Psoas muscle (tissue), 8 donors: Measurements from ENCODE around the gene UBE2C. TPM values are rescaled to one million over a fixed set of nuclear protein-coding genes. Genes with fewer than 3 reads are reported as not detected.

ENCODE experiments used
- ATAC-seq, 4 donors: fragments of 200-7000 bp; cut with Tn5 transposase; one replicate each; pipeline ENCODE4 v1.9.1; 2020; ENCODE audit warnings: moderate library complexity in 3 of 4, mild to moderate bottlenecking in 2 of 4
- DNase-seq, 2 donors: peaks; one replicate each; pipeline ENCODE4 v3.0.0-alpha.2; 2020
- H3K27ac ChIP-seq: fragments of 200-600 bp; one replicate; pipeline ENCODE4 v1.8.0; 2022
- H3K27me3 ChIP-seq, 3 donors: fragments of 200-600 bp in 1 of 3; one replicate each; pipeline versions ENCODE4 v1.6.1 to v1.8.0; 2013 to 2022; ENCODE audit warnings: low read length in 2 of 3, mild to moderate bottlenecking in 2 of 3, moderate library complexity in 1 of 3; ENCODE audit not compliant: insufficient read depth in 3 of 3
- H3K36me3 ChIP-seq, 2 donors: fragments of 200-600 bp in 1 of 2; one replicate each; pipeline versions ENCODE4 v1.6.1 to v1.8.0; 2013 to 2022; ENCODE audit warnings: low read depth in 1 of 2, mild to moderate bottlenecking in 1 of 2, moderate library complexity in 1 of 2; ENCODE audit not compliant: insufficient read depth in 1 of 2
- H3K4me1 ChIP-seq: fragments of 200-600 bp; one replicate; pipeline ENCODE4 v1.8.0; 2022
- H3K4me3 ChIP-seq: fragments of 200-600 bp; one replicate; pipeline ENCODE4 v1.8.0; 2022; ENCODE audit warnings: mild to moderate bottlenecking
- H3K9me3 ChIP-seq: fragments of 200-600 bp; one replicate; pipeline ENCODE4 v1.8.0; 2022
- CTCF ChIP-seq: fragments of 200-600 bp; IDR thresholded peaks from one replicate; pipeline ENCODE4 v1.8.0; 2022; ENCODE audit warnings: antibody characterized with exemption
- WGBS, 3 donors: extraction: QIAGEN DNeasy Blood & Tissue Kit; methylation state at CpG; one replicate each; pipeline versions ENCODE4 v1.1.6 to v1.1.7; 2013; 5-methylcytosine and 5-hydroxymethylcytosine counted together
- intact Hi-C, 2 donors: fragments of 100-400 bp; cut with DNase I; formaldehyde crosslinking; loops; one replicate each; pipeline versions ENCODE4 v1.11.0 to v1.14.2; 2022
- polyA plus RNA-seq, 3 donors: library from polyadenylated mRNA; stranded (reverse); fragments of 200-250 nt; gene quantifications; one replicate each; pipeline ENCODE4 v1.2.3, GENCODE V29; 2013
- total RNA-seq, 4 donors: library from RNA; stranded (reverse); fragmentation: NEBNext Ultra II Directional in 2 of 4; extraction: Animal tissue kit (Norgen Biotek cat#: 25700) in 2 of 4; gene quantifications; one replicate each; pipeline versions ENCODE4 v1.2.1 to v1.2.4, GENCODE V29; 2021 to 2023
- donor health status: healthy with polysubstance abuse.
- donor health status: DM: no; HTN: no; CAD: no; lungs with moderate emphysema.
- donor health status: Bipolar disorder and iron deficiency.
- donor health status: healthy.
- donor health status: DM: yes; HTN: yes; CAD: no.
- donor health status: DM: no; HTN: no; CAD: no.
- donor health status: DM: no; HTN: no; CAD: no.
- donor health status: DM: yes; HTN: yes; CAD: no.

UBE2C gene
- total and polyA plus RNA-seq, 7 donors, result 0.32 to 0.42 (median 0.38) TPM; not detected in 1

GRCh38 chr20:45843506-45843905, 31.1 kb downstream of the UBE2C start:
- Histone ChIP-seq H3K27me3 (no peaks in the 10 kb centered on the region), H3K27ac (peak overlapping the region; percentile 67), H3K4me3 (no peak overlapping the region), H3K4me1 (peaks cover 33% of the 10 kb centered on the region), H3K9me3 (no peaks in the 10 kb centered on the region), H3K36me3 (peaks cover 0 to 95% of the 10 kb centered on the region in 2 donors)
- TF ChIP-seq CTCF, result no peak
- ATAC-seq (no peak), DNase-seq (no peak)
- intact Hi-C loops, result loop anchor here in 1 of 2 donors (5.0 kb wide), 1 partner anchor 34 kb away; no protein-coding TSS in a partner anchor
- 87 to 92% (median 87%) methylated on average over 14 of the region's 14 CpGs for WGBS, 3 donors

- H3K27ac ChIP-seq, result peak overlapping the region; percentile 50
- no peak overlapping the region for H3K4me3 ChIP-seq
- peaks cover 33% of the 10 kb centered on the region for H3K4me1 ChIP-seq
- H3K9me3 ChIP-seq, result no peaks in the 10 kb centered on the region
- ATAC-seq (no peak), DNase-seq (no peak)
- TF ChIP-seq CTCF, result no peak
- H3K36me3 ChIP-seq, result peaks cover 0 to 91% of the 10 kb centered on the region in 2 donors
- no peaks in the 10 kb centered on the region for H3K27me3 ChIP-seq
- intact Hi-C loops, result no loop called here
Measured at GRCh38 chr20:45845452-45845851, 33.0 kb downstream of the UBE2C start.

GRCh38 chr20:45848421-45848820, 36.0 kb downstream of the UBE2C start:
- no peak for TF ChIP-seq CTCF
- H3K4me3 ChIP-seq, result no peak overlapping the region
- intact Hi-C loops, result no loop called here
- no peak overlapping the region for H3K27ac ChIP-seq
- peaks cover 0 to 93% of the 10 kb centered on the region in 2 donors for H3K36me3 ChIP-seq
- no peak for DNase-seq
- WGBS, 3 donors, result 81 to 91% (median 86%) methylated on average over 8 of the region's 8 CpGs
- no peaks in the 10 kb centered on the region for H3K9me3 ChIP-seq
- H3K4me1 ChIP-seq, result peaks cover 10% of the 10 kb centered on the region
- ATAC-seq, result no peak
- H3K27me3 ChIP-seq, result no peaks in the 10 kb centered on the region

GRCh38 chr20:45848969-45849582, 36.6 kb downstream of the UBE2C start:
- peaks cover 0 to 93% of the 10 kb centered on the region in 2 donors for H3K36me3 ChIP-seq
- no peak overlapping the region for H3K4me3 ChIP-seq
- DNase-seq, result no peak
- WGBS, 3 donors, result 92 to 98% (median 96%) methylated on average over 8 of the region's 8 CpGs
- TF ChIP-seq CTCF, result no peak
- H3K4me1 ChIP-seq, result peaks cover 6% of the 10 kb centered on the region
- H3K9me3 ChIP-seq, result no peaks in the 10 kb centered on the region
- ATAC-seq, result no peak
- intact Hi-C loops, result no loop called here
- no peak overlapping the region for H3K27ac ChIP-seq
- H3K27me3 ChIP-seq, result no peaks in the 10 kb centered on the region

- Histone ChIP-seq H3K36me3 (peaks cover 0 to 82% of the 10 kb centered on the region in 2 donors), H3K27ac (no peak overlapping the region)
- WGBS, 3 donors, result 92 to 97% (median 93%) methylated on average over 2 of the region's 2 CpGs
Measured at GRCh38 chr20:45850238-45850637, 37.8 kb downstream of the UBE2C start.

More at GRCh38 chr20:45850238-45850637, 37.8 kb downstream of the UBE2C start:
- no peaks in the 10 kb centered on the region for H3K27me3 ChIP-seq
- no peak for TF ChIP-seq CTCF
- H3K4me1 ChIP-seq, result peaks cover 16% of the 10 kb centered on the region
- H3K9me3 ChIP-seq, result no peaks in the 10 kb centered on the region
- no peak overlapping the region for H3K4me3 ChIP-seq
- no peak for DNase-seq
- no peak for ATAC-seq
- intact Hi-C loops, result no loop called here
